ENCODE measurements around the gene ARPC2.

DNA sequence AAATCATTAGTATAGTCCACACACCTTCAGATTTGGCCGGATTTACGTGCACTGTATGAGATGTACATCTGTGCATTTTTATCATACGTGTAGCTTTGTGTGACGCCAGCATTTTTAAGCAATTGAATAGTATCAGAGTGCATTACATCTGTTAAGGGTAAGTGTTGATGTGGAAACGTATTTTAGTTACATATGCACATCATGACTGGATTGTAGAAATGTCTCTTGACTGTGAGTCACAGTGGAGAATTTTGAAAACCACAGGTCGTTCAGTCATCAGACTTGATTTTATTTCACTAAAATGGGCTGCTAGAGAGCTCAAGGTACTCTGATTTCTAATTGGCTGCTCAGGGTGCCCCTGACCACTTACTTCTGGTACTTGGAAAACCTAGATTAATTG lies 38.5 kb downstream of the ARPC2 start:
- TF ChIP-seq, protein P1, sequence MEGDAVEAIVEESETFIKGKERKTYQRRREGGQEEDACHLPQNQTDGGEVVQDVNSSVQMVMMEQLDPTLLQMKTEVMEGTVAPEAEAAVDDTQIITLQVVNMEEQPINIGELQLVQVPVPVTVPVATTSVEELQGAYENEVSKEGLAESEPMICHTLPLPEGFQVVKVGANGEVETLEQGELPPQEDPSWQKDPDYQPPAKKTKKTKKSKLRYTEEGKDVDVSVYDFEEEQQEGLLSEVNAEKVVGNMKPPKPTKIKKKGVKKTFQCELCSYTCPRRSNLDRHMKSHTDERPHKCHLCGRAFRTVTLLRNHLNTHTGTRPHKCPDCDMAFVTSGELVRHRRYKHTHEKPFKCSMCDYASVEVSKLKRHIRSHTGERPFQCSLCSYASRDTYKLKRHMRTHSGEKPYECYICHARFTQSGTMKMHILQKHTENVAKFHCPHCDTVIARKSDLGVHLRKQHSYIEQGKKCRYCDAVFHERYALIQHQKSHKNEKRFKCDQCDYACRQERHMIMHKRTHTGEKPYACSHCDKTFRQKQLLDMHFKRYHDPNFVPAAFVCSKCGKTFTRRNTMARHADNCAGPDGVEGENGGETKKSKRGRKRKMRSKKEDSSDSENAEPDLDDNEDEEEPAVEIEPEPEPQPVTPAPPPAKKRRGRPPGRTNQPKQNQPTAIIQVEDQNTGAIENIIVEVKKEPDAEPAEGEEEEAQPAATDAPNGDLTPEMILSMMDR (IDR thresholded peaks at IDR 0.05; ENCODE audit: low read depth, low read length, missing input control), result no peak
- TF ChIP-seq RAD21 (IDR thresholded peaks at IDR 0.05) (no peak), RXRA (IDR thresholded peaks at IDR 0.05) (no peak), YY1 (IDR thresholded peaks at IDR 0.05) (no peak), HNF4A (conservative IDR thresholded peaks at IDR 0.05) (no peak), GABPA (IDR thresholded peaks at IDR 0.05 in 1 of 2, conservative IDR thresholded peaks at IDR 0.05 in 1 of 2) (no peak), TAF1 (conservative IDR thresholded peaks at IDR 0.05) (no peak)
- TF ChIP-seq, protein P2, sequence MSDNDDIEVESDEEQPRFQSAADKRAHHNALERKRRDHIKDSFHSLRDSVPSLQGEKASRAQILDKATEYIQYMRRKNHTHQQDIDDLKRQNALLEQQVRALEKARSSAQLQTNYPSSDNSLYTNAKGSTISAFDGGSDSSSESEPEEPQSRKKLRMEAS (IDR thresholded peaks at IDR 0.05), result no peak
